Heart left ventricle (tissue), 13 donors: Measurements from ENCODE around the gene KLF7.

ENCODE experiments used
- CTCF ChIP-seq, 12 donors: fragments of 200-600 bp; sonication (generic) in 4 of 12; IDR thresholded peaks; one replicate each; pipeline versions ENCODE4 v1.5.0 to v1.8.0; 2018 to 2022; ENCODE audit warnings: antibody characterized with exemption in 12 of 12, mild to moderate bottlenecking in 5 of 12
- POLR2A ChIP-seq, 2 donors: fragments of 450-650 bp; IDR thresholded peaks; one replicate each; pipeline ENCODE4 v1.6.1; 2017; ENCODE audit warnings: antibody characterized with exemption in 2 of 2, mild to moderate bottlenecking in 2 of 2, moderate library complexity in 2 of 2
- donor health status: ischemic (EF 13 %, LVEDD 7.1; RV severe dilation, severe dysfunction).
- donor health status: DM: no; HTN: yes; CAD: no.
- donor health status: DM: no; HTN: no; CAD: no.
- donor health status: ischemic (EF 25% LVEDD 6.9; RV normal size, moderate dysfunction).
- donor health status: ischemic (EF 25% LVEDD 5.7; RV mildly dilated, moderate dysfunction).
- donor health status: ischemic (EF 35%, LVEDD 5.7; RV mildly dilated, moderate dysfunction).
- donor health status: nonischemic (EF 11% LVEDD 7.7; RV severe dilation, severe dysfunction).
- donor health status: DM: yes; HTN: yes; CAD: no.
- donor health status: PGD.
- donor health status: ischemic (EF 29% LVEDD 5.4; RV normal size, mild dysfunction).
- donor health status: nonischemic (EF 23%, LVEDD 6.1; RV moderate dilation, normal function).

- TF ChIP-seq CTCF (IDR thresholded peaks at IDR 0.05) (no peak), POLR2A (IDR thresholded peaks at IDR 0.05) (no peak)
Measured at GRCh38 chr2:207173641-207174040, 7.9 kb upstream of the KLF7 start.
